CD8-positive, alpha-beta memory T cell (primary cell): Measurements from ENCODE around the gene VAMP4. TPM values are rescaled to one million over a fixed set of nuclear protein-coding genes. Genes with fewer than 3 reads are reported as not detected.
A peak's percentile ranks its signal among the peaks of the same experiment; 100 is the strongest.
"Not testable (repeated sequence)": the region's sequence is repeated elsewhere in the genome, so short reads cannot be mapped to it uniquely, and the experiment has no call there.

ENCODE experiments used
- CTCF ChIA-PET: fragments of 350-600 bp; sonication (Branson Sonifier 250); formaldehyde crosslinking; loops from one replicate; lab custom pipeline; 2021; ENCODE audit warnings: antibody characterized with exemption; lab: Charles Lee
- POLR2A ChIA-PET: fragments of 350-600 bp; sonication (Branson Sonifier 250); formaldehyde crosslinking; loops from one replicate; lab custom pipeline; 2021; ENCODE audit warnings: antibody characterized with exemption; lab: Charles Lee
- DNase-seq, 5 donors: peaks; one replicate each; pipeline versions ENCODE4 v3.0.0 to v3.0.0-alpha.2; 2020 to 2022; ENCODE audit warnings: mixed read lengths in 1 of 5
- H3K27ac ChIP-seq: one replicate; pipeline ENCODE4 v1.7.0; 2013; ENCODE audit warnings: low read depth, mild to moderate bottlenecking, low read length, moderate library complexity
- H3K27me3 ChIP-seq: 2 replicates; pipeline ENCODE4 v1.7.0; 2013; ENCODE audit warnings: low read length, mild to moderate bottlenecking; ENCODE audit not compliant: insufficient read depth, poor library complexity, severe bottlenecking
- H3K36me3 ChIP-seq: 2 replicates; pipeline ENCODE4 v1.7.0; 2013; ENCODE audit warnings: mild to moderate bottlenecking, low read length, moderate library complexity; ENCODE audit not compliant: insufficient read depth
- H3K4me1 ChIP-seq: 2 replicates; pipeline ENCODE4 v1.7.0; 2013; ENCODE audit warnings: mild to moderate bottlenecking, low read length, moderate library complexity; ENCODE audit not compliant: insufficient read depth
- H3K4me3 ChIP-seq: 2 replicates; pipeline ENCODE4 v1.7.0; 2013; ENCODE audit warnings: mild to moderate bottlenecking, low read length
- H3K9me3 ChIP-seq: 2 replicates; pipeline ENCODE4 v1.7.0; 2013; ENCODE audit warnings: mild to moderate bottlenecking, low read length
- H3K27ac Mint-ChIP-seq, 8 donors: one replicate each; pipeline ENCODE4 v1.8.0; 2020 to 2021; ENCODE audit warnings: mixed read lengths in 8 of 8, mild to moderate bottlenecking in 6 of 8, inconsistent platforms in 3 of 8, moderate library complexity in 3 of 8
- H3K27me3 Mint-ChIP-seq, 2 donors: one replicate each; pipeline ENCODE4 v1.8.0; 2020 to 2021; ENCODE audit warnings: mixed read lengths in 2 of 2, mild to moderate bottlenecking in 1 of 2, moderate library complexity in 1 of 2
- H3K36me3 Mint-ChIP-seq, 3 donors: one replicate each; pipeline ENCODE4 v1.8.0; 2020 to 2021; ENCODE audit warnings: mixed read lengths in 3 of 3, inconsistent platforms in 1 of 3, mild to moderate bottlenecking in 1 of 3
- H3K4me1 Mint-ChIP-seq, 3 donors: one replicate each; pipeline ENCODE4 v1.8.0; 2020 to 2021; ENCODE audit warnings: mixed read lengths in 3 of 3, inconsistent platforms in 1 of 3, mild to moderate bottlenecking in 1 of 3
- H3K4me3 Mint-ChIP-seq, 7 donors: one replicate each; pipeline ENCODE4 v1.8.0; 2020 to 2021; ENCODE audit warnings: mixed read lengths in 7 of 7, mild to moderate bottlenecking in 6 of 7, moderate library complexity in 4 of 7, inconsistent platforms in 2 of 7
- H3K9me3 Mint-ChIP-seq, 5 donors: one replicate each; pipeline ENCODE4 v1.8.0; 2020 to 2022; ENCODE audit warnings: mixed read lengths in 5 of 5, mild to moderate bottlenecking in 3 of 5, moderate library complexity in 2 of 5, inconsistent platforms in 1 of 5
- polyA plus RNA-seq: library from polyadenylated mRNA; unstranded; fragments of 300-500 nt; fragmentation: Illumina TruSeq; gene quantifications from one replicate; pipeline ENCODE4 v1.2.3, GENCODE V29; 2021
- total RNA-seq, 2 experiments: library from RNA; stranded (reverse); gene quantifications; one replicate each; pipeline ENCODE4 v1.2.3, GENCODE V29; 2021

VAMP4 gene
- total and polyA plus RNA-seq, 3 experiments from 2014 or later = 7.3 to 22.2 (median 7.7) TPM

DNA sequence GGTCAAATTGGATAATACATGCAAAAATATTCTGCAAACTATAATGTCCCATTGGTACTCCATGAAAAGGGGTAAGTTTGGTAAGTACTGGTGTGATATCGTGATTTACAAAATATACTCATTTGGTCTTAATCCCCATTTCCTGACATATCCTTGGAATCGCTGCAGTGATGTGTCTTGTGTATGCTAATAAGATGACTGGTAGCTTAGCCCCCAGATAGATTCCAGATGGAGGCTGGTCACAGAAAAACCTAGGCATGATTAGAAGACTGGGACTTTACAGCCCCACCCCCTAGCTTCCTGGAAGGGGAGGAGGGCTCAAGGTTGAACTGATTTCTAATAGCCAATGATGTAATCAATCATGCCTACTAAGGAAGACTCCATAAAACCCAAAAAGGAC is 3.0 kb downstream of the VAMP4 start:
- peak overlapping the region in 3 of 8 donors; percentile 70 to 100 (median 99) for H3K27ac Mint-ChIP-seq
- H3K4me1 Mint-ChIP-seq = peaks cover 58 to 73% (median 65%) of the 10 kb centered on the region in 3 donors
- peaks cover 9% of the 10 kb centered on the region for H3K36me3 ChIP-seq
- H3K27me3 ChIP-seq = no peaks in the 10 kb centered on the region
- no peak for DNase-seq
- peaks cover 40% of the 10 kb centered on the region for H3K4me1 ChIP-seq
- peaks cover 0 to 2% of the 10 kb centered on the region in 2 donors for H3K27me3 Mint-ChIP-seq
- ChIA-PET POLR2A (no interaction called here), CTCF (no interaction called here)
- H3K36me3 Mint-ChIP-seq = peaks cover 6 to 51% (median 10%) of the 10 kb centered on the region in 3 donors
- peak overlapping the region in 3 of 7 donors; percentile 93 to 99 (median 99) for H3K4me3 Mint-ChIP-seq
- H3K9me3 ChIP-seq = no peaks in the 10 kb centered on the region
- H3K9me3 Mint-ChIP-seq = no peaks in the 10 kb centered on the region
- no peak overlapping the region for H3K4me3 ChIP-seq
- H3K27ac ChIP-seq = no peak overlapping the region

GRCh38 chr1:171736196-171736595 is 5.7 kb downstream of the VAMP4 start:
- peaks cover 42 to 68% (median 62%) of the 10 kb centered on the region in 3 donors for H3K4me1 Mint-ChIP-seq
- DNase-seq = no peak
- peak overlapping the region in 1 of 8 donors; percentile 38 for H3K27ac Mint-ChIP-seq
- ChIA-PET CTCF (no interaction called here), POLR2A (interaction anchor here (1.2 kb wide), 1 partner anchor 45 kb away, joined by 3 read pairs; no protein-coding TSS in a partner anchor)
- H3K36me3 Mint-ChIP-seq = peaks cover 6 to 52% (median 16%) of the 10 kb centered on the region in 3 donors
- H3K4me3 Mint-ChIP-seq = no peak overlapping the region
- H3K9me3 ChIP-seq = no peaks in the 10 kb centered on the region
- no peaks in the 10 kb centered on the region for H3K27me3 Mint-ChIP-seq
- H3K27ac ChIP-seq = no peak overlapping the region
- H3K27me3 ChIP-seq = no peaks in the 10 kb centered on the region
- no peak overlapping the region for H3K4me3 ChIP-seq
- peaks cover 23% of the 10 kb centered on the region for H3K4me1 ChIP-seq
- H3K9me3 Mint-ChIP-seq = no peaks in the 10 kb centered on the region
- H3K36me3 ChIP-seq = peaks cover 9% of the 10 kb centered on the region

DNA sequence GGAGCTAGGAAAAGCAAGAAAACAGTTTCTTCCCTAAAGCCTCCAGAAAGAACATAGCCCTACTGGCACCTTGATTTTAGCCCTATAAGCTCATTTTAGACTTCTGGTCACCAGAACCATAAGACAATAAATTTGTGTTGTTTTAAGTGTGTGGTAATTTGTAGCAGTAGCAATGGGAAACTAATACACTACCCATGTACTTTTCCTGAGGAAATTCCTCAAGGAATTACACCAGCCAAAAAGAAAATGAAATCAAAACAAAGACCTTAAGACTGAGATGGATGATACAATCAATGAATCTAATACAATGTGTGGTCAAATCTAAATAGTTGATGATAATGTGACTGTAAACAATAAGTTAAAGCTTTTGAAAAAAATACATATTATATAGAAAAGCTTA is 11.8 kb downstream of the VAMP4 start:
- no peaks in the 10 kb centered on the region for H3K27me3 Mint-ChIP-seq
- peaks cover 32 to 64% (median 45%) of the 10 kb centered on the region in 3 donors for H3K4me1 Mint-ChIP-seq
- H3K36me3 ChIP-seq = peaks cover 3% of the 10 kb centered on the region
- H3K27ac Mint-ChIP-seq = peak overlapping the region in 1 of 8 donors; percentile 29
- H3K9me3 Mint-ChIP-seq = no peaks in the 10 kb centered on the region
- ChIA-PET CTCF (interaction anchor here (0.9 to 1.3 kb wide), 4 partner anchors 11 to 71 kb away, joined by 3 read pairs; no protein-coding TSS in a partner anchor), POLR2A (no interaction called here)
- peaks cover 13 to 65% (median 17%) of the 10 kb centered on the region in 3 donors for H3K36me3 Mint-ChIP-seq
- no peaks in the 10 kb centered on the region for H3K9me3 ChIP-seq
- no peak overlapping the region for H3K27ac ChIP-seq
- H3K4me3 Mint-ChIP-seq = no peak overlapping the region
- H3K27me3 ChIP-seq = no peaks in the 10 kb centered on the region
- H3K4me1 ChIP-seq = peaks cover 3% of the 10 kb centered on the region
- DNase-seq = no peak
- H3K4me3 ChIP-seq = no peak overlapping the region

DNA sequence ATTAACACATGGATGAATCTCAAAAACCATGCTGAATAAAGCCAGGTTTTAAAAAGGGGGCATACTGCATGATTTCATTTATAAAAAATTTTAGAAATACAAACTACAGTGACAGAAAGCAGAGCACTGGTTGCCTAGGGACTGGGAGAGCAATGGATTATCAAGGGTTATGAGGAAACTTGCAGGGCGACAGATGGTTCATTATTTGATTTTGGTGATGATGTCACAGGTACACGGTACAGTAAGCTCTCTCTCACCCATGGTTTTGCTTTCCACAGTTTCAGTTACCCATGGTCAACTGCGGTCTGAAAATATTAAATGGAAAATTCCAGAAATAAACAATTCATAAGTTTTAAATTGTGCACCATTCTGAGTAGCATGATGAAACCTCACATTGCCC is 14.1 kb downstream of the VAMP4 start:
- H3K9me3 ChIP-seq = peaks cover 5% of the 10 kb centered on the region
- ChIA-PET CTCF (no interaction called here), POLR2A (no interaction called here)
- Mint-ChIP-seq H3K4me1 (peaks cover 29 to 56% (median 37%) of the 10 kb centered on the region in 3 donors), H3K27ac (peak overlapping the region in 1 of 8 donors; percentile 51), H3K36me3 (peaks cover 27 to 74% (median 36%) of the 10 kb centered on the region in 3 donors), H3K4me3 (no peak overlapping the region), H3K9me3 (peaks cover 7 to 18% (median 12%) of the 10 kb centered on the region in 5 donors), H3K27me3 (no peaks in the 10 kb centered on the region)
- H3K27ac ChIP-seq = no peak overlapping the region
- no peaks in the 10 kb centered on the region for H3K27me3 ChIP-seq
- no peak overlapping the region for H3K4me3 ChIP-seq
- H3K36me3 ChIP-seq = peaks cover 3% of the 10 kb centered on the region
- DNase-seq = no peak
- peaks cover 3% of the 10 kb centered on the region for H3K4me1 ChIP-seq

DNA sequence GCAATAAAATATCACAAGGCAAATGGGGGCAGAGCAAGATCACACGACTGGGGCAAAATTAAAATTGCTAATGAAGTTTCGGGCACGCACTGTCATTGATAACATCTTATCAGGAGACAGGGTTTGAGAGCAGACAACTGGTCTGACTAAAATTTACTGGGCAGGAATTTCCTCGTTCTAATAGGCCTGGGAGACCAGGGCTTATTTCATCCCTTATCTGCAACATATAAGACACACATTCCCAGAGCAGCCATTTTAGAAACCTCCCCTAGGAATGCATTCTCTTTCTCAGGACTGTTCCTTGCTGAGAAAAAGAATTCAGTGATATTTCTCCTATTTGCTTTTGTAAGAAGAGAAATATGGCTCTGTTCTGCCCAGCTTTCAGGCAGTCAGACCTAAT is 18.7 kb downstream of the VAMP4 start:
- H3K4me1 ChIP-seq, H3K36me3 ChIP-seq, H3K27me3 Mint-ChIP-seq, H3K9me3 ChIP-seq, H3K27ac ChIP-seq, H3K4me3 ChIP-seq, H3K27ac Mint-ChIP-seq, CTCF ChIA-PET, POLR2A ChIA-PET, H3K4me3 Mint-ChIP-seq, DNase-seq, H3K27me3 ChIP-seq: not testable (repeated sequence)
- Mint-ChIP-seq H3K4me1 (peaks cover 23 to 42% (median 33%) of the 10 kb centered on the region in 3 donors), H3K9me3 (peaks cover 8 to 29% (median 17%) of the 10 kb centered on the region in 5 donors), H3K36me3 (peaks cover 33 to 67% (median 61%) of the 10 kb centered on the region in 3 donors)

DNA sequence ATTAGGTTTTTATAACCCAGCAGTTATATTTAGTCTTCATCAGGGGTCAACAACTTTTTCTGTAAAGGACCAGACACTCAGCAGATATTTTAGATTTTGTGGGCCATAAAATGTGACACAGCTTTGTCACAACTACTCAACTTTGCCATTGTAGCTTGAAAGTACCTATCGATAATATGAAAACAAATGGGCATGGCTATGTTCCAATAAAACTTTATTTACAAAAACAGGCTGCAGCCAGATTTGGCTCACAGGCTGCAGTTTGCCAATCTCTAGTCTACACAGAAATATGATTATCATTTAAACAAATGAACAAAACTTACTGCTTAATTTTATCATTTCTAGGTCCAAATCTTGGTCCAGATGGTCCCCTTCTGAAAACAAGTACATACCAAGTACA is 23.0 kb downstream of the VAMP4 start:
- H3K4me3 ChIP-seq = no peak overlapping the region
- ChIA-PET CTCF (no interaction called here), POLR2A (no interaction called here)
- Mint-ChIP-seq H3K27me3 (no peaks in the 10 kb centered on the region), H3K27ac (peak overlapping the region in 1 of 8 donors; percentile 1), H3K9me3 (peaks cover 8 to 21% (median 15%) of the 10 kb centered on the region in 5 donors), H3K4me3 (no peak overlapping the region), H3K36me3 (peaks cover 24 to 70% (median 36%) of the 10 kb centered on the region in 3 donors), H3K4me1 (peaks cover 18 to 42% (median 28%) of the 10 kb centered on the region in 3 donors)
- peaks cover 5% of the 10 kb centered on the region for H3K9me3 ChIP-seq
- no peak for DNase-seq
- no peaks in the 10 kb centered on the region for H3K4me1 ChIP-seq
- no peak overlapping the region for H3K27ac ChIP-seq
- no peaks in the 10 kb centered on the region for H3K27me3 ChIP-seq
- H3K36me3 ChIP-seq = peaks cover 4% of the 10 kb centered on the region

DNA sequence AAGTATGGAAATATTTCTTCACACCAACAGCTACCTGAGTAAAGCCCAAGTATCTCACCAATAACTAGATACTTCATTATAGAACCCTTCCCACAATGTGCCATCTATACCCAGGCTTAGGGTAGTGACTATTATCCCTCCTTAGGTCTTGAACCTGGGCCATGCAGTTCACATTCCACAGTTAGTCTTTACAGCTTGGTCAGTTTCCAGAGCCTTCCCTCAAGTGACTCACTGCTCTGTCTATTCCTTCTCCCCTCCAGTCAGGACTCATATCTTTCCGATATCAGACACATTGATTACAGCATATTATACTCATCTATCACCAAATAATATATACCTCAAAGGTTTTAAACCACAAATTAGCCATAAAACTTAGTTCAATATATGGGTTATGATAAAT is 23.6 kb downstream of the VAMP4 start:
- Mint-ChIP-seq H3K4me3 (no peak overlapping the region), H3K9me3 (peaks cover 4 to 15% (median 10%) of the 10 kb centered on the region in 5 donors), H3K36me3 (peaks cover 20 to 68% (median 30%) of the 10 kb centered on the region in 3 donors), H3K27ac (peak overlapping the region in 2 of 8 donors; percentile 1 to 92), H3K4me1 (peaks cover 18 to 42% (median 28%) of the 10 kb centered on the region in 3 donors), H3K27me3 (no peaks in the 10 kb centered on the region)
- Histone ChIP-seq H3K27ac (no peak overlapping the region), H3K36me3 (peaks cover 4% of the 10 kb centered on the region), H3K27me3 (no peaks in the 10 kb centered on the region), H3K4me1 (no peaks in the 10 kb centered on the region), H3K9me3 (peaks cover 3% of the 10 kb centered on the region), H3K4me3 (no peak overlapping the region)
- no peak for DNase-seq
- CTCF ChIA-PET = no interaction called here
- POLR2A ChIA-PET = no interaction called here

- Mint-ChIP-seq H3K4me3 (no peak overlapping the region), H3K4me1 (peaks cover 18 to 42% (median 32%) of the 10 kb centered on the region in 3 donors), H3K36me3 (peaks cover 12 to 62% (median 20%) of the 10 kb centered on the region in 3 donors), H3K9me3 (peaks cover 0 to 4% (median under 1%) of the 10 kb centered on the region in 5 donors), H3K27me3 (no peaks in the 10 kb centered on the region), H3K27ac (no peak overlapping the region)
- Histone ChIP-seq H3K27me3 (no peaks in the 10 kb centered on the region), H3K9me3 (no peaks in the 10 kb centered on the region), H3K27ac (no peak overlapping the region), H3K4me3 (no peak overlapping the region), H3K4me1 (no peaks in the 10 kb centered on the region), H3K36me3 (peaks cover 4% of the 10 kb centered on the region)
- DNase-seq = no peak
- ChIA-PET CTCF (interaction anchor here (1.4 kb wide), 1 partner anchor 13 kb away, joined by 3 read pairs; no protein-coding TSS in a partner anchor), POLR2A (no interaction called here)
Observed at GRCh38 chr1:171717062-171717718, 24.7 kb downstream of the VAMP4 start.
